HFFc6 (cell line): ENCODE measurements around the gene ST6GALNAC4. TPM values are rescaled to one million over a fixed set of nuclear protein-coding genes. Genes with fewer than 3 reads are reported as not detected.

Experiments
- DNase-seq: peaks from one replicate; pipeline ENCODE4 v3.0.0-alpha.2; 2018
- H3K27ac Mint-ChIP-seq: 2 replicates; pipeline ENCODE4 v1.8.0; 2020; ENCODE audit warnings: mild to moderate bottlenecking, mixed read lengths
- H3K27me3 Mint-ChIP-seq: 2 replicates; pipeline ENCODE4 v1.8.0; 2021; ENCODE audit warnings: mild to moderate bottlenecking, moderate library complexity, mixed read lengths; ENCODE audit not compliant: insufficient read depth
- H3K36me3 Mint-ChIP-seq: 2 replicates; pipeline ENCODE4 v1.8.0; 2021; ENCODE audit warnings: low read depth, mixed read lengths
- H3K4me1 Mint-ChIP-seq: 2 replicates; pipeline ENCODE4 v1.8.0; 2020; ENCODE audit warnings: low read depth, mixed read lengths
- H3K4me3 Mint-ChIP-seq: 2 replicates; pipeline ENCODE4 v1.8.0; 2020; ENCODE audit warnings: mild to moderate bottlenecking, moderate library complexity, mixed read lengths
- H3K9me3 Mint-ChIP-seq: 2 replicates; pipeline ENCODE4 v1.8.0; 2020; ENCODE audit warnings: mild to moderate bottlenecking, mixed read lengths
- CTCF ChIP-seq: fragments of 200-600 bp; sonication (generic); IDR thresholded peaks from 2 replicates; pipeline ENCODE4 v1.5.0; 2021; ENCODE audit warnings: antibody characterized with exemption, mild to moderate bottlenecking
- total RNA-seq, 6 experiments: library from RNA; stranded (reverse); fragmentation: NEBNext Ultra II Directional; extraction: Animal tissue kit (Norgen Biotek cat#: 25700); gene quantifications; 2 replicates in 1 of 6; 3 replicates in 5 of 6; pipeline ENCODE4 v1.2.3, GENCODE V29; 2021

ST6GALNAC4 gene
- total RNA-seq, 6 experiments from 2014 or later = 22.9 to 33.4 (median 27.7) TPM

GRCh38 chr9:127942216-127943010 lies 25.6 kb upstream of the ST6GALNAC4 start:
- Mint-ChIP-seq H3K4me3 (no peak overlapping the region), H3K9me3 (no peaks in the 10 kb centered on the region), H3K27me3 (peaks cover 4% of the 10 kb centered on the region; the same call in 1 of the 2 replicates), H3K4me1 (peaks cover 17% of the 10 kb centered on the region), H3K36me3 (no peaks in the 10 kb centered on the region; the same call in 1 of the 2 replicates), H3K27ac (no peak overlapping the region)
- DNase-seq = peak; percentile 45
- peak; percentile 95 for TF ChIP-seq CTCF

GRCh38 chr9:127941961-127942215 lies 25.0 kb upstream of the ST6GALNAC4 start:
- Mint-ChIP-seq H3K4me1 (peaks cover 20% of the 10 kb centered on the region), H3K36me3 (no peaks in the 10 kb centered on the region; the same call in 1 of the 2 replicates), H3K27ac (no peak overlapping the region), H3K4me3 (no peak overlapping the region), H3K27me3 (peaks cover 6% of the 10 kb centered on the region), H3K9me3 (no peaks in the 10 kb centered on the region)
- no peak for TF ChIP-seq CTCF
- DNase-seq = no peak

GRCh38 chr9:127941062-127941960 lies 24.5 kb upstream of the ST6GALNAC4 start:
- Mint-ChIP-seq H3K27ac (no peak overlapping the region), H3K4me3 (no peak overlapping the region), H3K27me3 (peaks cover 6% of the 10 kb centered on the region), H3K9me3 (no peaks in the 10 kb centered on the region), H3K36me3 (peaks cover 1% of the 10 kb centered on the region), H3K4me1 (peaks cover 26% of the 10 kb centered on the region)
- DNase-seq = no peak
- TF ChIP-seq CTCF = peak; percentile 12; the same call in 1 of the 2 replicates

GRCh38 chr9:127940593-127940992 lies 23.8 kb upstream of the ST6GALNAC4 start:
- Mint-ChIP-seq H3K4me1 (peaks cover 33% of the 10 kb centered on the region), H3K27me3 (peaks cover 6% of the 10 kb centered on the region), H3K4me3 (no peak overlapping the region), H3K9me3 (no peaks in the 10 kb centered on the region), H3K27ac (no peak overlapping the region), H3K36me3 (peaks cover 9% of the 10 kb centered on the region)
- DNase-seq = no peak
- no peak for TF ChIP-seq CTCF

GRCh38 chr9:127938298-127938690 lies 21.5 kb upstream of the ST6GALNAC4 start:
- H3K4me3 Mint-ChIP-seq = no peak overlapping the region
- peaks cover 9% of the 10 kb centered on the region for H3K36me3 Mint-ChIP-seq
- no peak for TF ChIP-seq CTCF
- H3K4me1 Mint-ChIP-seq = peaks cover 41% of the 10 kb centered on the region
- no peaks in the 10 kb centered on the region for H3K9me3 Mint-ChIP-seq
- H3K27me3 Mint-ChIP-seq = peaks cover 6% of the 10 kb centered on the region
- no peak overlapping the region; the same call in 1 of the 2 replicates for H3K27ac Mint-ChIP-seq
- no peak for DNase-seq
